Activated T-helper 1 cell treated with Interleukin-2 at 50 U/mL for 16 hours (primary cell): Measurements from ENCODE around the gene BHLHE40.

Experiments used
- DNase-seq: peaks from one replicate; pipeline ENCODE4 v3.0.0-alpha.2; 2020; ENCODE audit warnings: low read depth

The BHLHE40 gene

DNA sequence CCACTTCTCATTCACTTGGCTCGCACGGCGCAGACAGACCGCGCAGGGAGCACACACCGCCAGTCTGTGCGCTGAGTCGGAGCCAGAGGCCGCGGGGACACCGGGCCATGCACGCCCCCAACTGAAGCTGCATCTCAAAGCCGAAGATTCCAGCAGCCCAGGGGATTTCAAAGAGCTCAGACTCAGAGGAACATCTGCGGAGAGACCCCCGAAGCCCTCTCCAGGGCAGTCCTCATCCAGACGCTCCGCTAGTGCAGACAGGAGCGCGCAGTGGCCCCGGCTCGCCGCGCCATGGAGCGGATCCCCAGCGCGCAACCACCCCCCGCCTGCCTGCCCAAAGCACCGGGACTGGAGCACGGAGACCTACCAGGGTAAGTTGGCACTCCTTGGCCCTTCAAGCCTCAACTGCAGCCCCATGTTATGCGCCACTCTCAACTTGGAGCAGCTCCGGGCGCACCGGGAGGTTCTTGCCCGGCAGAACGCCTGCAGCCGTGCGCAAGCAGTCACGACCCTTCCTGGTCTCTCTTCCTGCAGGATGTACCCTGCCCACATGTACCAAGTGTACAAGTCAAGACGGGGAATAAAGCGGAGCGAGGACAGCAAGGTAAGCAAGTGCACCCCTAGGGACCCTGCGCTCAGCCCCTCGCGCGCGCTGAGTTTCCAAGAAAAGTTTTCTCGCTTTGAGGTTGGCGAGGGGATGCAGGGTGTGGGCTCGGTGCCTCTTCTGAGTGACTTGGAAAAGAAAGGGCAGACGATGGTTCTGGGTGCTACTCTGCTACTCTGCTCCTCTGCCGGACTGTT, at the start of gene BHLHE40:
Gene BHLHE40 (plus strand): TSS at position 10 of the 801 bp plus-strand sequence. CDS start 282 bp downstream, at position 292.
- no peak for DNase-seq

- DNase-seq = no peak
These were observed 48.7 kb upstream of the BHLHE40 start for GRCh38 chr3:4930501-4930900.

- no peak for DNase-seq
These were observed 45.2 kb upstream of the BHLHE40 start for GRCh38 chr3:4934050-4934449.

DNA sequence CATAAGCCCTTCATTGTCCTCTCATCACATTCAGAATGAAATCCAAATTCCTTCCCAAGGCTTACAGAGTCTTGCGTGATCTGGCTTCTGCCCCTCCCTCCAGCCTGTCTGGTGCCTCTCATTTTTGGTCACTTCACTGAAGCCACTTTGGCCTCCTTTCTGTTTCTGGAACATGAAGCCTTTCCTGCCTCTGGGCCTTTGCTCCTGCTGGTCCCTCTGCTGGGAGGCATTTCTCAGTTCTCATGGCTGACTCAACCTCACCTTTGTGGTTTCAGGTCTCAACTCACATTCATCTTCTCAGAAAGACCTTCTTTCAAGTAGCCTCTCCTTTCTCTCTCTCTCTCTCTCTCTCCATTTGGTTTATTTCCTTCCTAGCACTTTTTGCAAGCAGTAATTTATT, 43.9 kb upstream of the BHLHE40 start:
- no peak for DNase-seq

DNA sequence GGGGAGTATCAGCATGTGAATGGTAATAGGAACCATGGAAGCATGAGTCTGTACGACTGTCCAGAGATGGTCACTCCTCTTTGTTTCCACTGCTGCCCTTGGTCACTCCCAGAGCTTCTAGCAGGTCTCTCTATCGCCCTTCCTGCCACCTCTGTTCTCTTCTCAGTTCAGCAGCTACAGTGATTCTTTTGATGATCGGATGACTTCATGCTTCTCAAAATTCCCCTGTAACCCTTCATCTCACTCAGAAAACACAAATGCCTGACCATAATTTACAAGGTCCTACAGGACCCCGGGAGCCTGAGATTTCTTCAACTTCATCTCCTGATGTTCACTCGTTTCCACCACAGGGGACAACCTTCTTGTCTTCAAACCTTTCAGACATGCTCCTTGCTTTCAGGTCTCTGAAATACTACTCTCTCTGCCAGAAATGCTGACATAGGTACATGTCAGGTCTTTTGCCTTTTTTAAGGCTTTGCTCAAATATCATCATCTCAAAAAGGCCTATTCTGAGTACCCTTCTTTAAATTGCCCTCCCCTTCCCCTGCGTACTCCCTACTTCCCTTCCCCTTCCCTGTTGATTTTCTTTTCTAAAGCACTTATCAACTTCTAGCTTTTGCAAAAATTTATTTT, 42.1 kb upstream of the BHLHE40 start:
- no peak for DNase-seq

- DNase-seq = no peak
These were observed 40.8 kb upstream of the BHLHE40 start for GRCh38 chr3:4938281-4938982.

- no peak for DNase-seq
These were observed 40.0 kb upstream of the BHLHE40 start for GRCh38 chr3:4939276-4939675.

GRCh38 chr3:4940985-4941384, 38.3 kb upstream of the BHLHE40 start:
- no peak for DNase-seq

DNA sequence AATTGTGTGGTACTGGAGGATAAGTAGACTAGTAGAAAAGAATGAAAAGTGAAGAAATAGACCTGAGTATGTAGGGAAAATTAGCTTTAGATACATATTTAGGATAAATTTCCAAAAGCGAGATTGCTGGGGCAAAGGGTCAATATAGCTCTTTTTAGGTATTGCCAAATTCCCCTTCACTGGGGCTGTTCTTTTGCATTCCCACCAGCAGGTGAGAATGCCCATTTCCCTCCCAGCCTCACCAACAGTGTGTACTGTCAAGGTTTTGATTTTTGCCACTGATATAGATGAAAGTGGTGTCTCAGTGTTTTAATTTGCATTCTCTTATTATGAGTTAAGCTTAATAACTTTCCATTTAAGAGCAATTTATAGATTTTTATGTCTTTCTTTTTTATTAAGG, 35.7 kb upstream of the BHLHE40 start:
- DNase-seq = no peak

GRCh38 chr3:4945324-4945723, 33.9 kb upstream of the BHLHE40 start:
- DNase-seq = no peak

DNA sequence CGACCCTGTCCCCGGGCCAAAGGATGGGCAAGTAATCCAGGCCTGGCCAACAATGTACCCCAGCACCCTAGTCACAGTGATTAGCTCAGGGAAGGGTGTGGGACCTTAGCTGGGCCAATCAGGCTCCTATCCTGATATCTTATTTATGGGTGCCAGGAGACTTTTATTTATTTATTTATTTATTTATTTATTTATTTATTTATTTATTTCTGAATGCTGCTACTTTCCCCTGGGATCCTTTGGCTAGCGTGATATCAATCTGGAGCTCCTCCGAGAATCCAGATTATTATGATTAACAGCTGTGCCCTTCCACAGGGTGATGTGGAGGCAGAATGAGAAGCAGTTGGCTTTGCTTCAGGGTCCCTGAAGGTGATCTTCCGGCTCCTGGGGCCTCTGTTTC, 32.2 kb upstream of the BHLHE40 start:
- no peak for DNase-seq

DNA sequence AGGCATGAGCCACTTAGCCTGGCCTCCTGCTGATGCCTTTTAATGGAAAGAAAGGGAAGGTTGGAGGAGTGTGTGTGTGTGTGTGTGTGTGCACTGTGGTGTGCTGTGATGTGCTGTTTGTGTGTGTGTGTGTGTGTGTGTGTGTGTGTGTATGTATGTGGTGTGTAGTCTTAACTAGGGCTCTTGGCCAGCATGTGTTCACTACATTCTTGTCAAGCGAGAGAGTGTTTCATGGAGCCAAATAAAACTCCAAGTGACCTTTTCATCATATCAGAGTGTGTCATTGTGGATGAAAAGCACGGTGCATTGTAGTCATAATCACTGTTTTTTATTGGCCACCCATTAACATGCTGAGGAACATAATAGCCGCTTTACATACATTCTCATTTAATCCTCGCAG, 30.8 kb upstream of the BHLHE40 start:
- no peak for DNase-seq

GRCh38 chr3:4949004-4949403, 30.2 kb upstream of the BHLHE40 start:
- DNase-seq = no peak

- DNase-seq = no peak
These were observed 29.6 kb upstream of the BHLHE40 start for GRCh38 chr3:4949659-4950058.

DNA sequence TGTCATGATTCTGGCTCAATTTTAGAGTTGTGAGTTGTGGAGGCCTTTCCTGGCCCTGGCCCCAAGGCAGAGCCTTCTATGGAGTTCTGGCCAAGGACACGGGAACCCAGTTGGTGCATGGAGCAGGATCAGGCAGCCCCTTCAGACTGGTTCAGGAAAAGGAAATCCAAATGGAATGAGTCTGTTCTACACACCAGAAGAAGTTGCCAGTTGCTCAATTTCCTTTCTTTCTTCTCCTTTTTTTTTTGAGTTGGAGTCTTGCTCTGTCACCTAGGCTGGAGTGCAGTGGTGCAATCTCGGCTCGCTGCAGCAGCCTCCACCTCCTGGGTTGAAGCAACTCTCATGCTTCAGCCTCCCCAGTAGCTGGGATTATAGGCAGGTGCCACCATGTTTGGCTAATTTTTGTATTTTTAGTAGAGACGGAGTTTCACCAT, 28.9 kb upstream of the BHLHE40 start:
- no peak for DNase-seq

DNA sequence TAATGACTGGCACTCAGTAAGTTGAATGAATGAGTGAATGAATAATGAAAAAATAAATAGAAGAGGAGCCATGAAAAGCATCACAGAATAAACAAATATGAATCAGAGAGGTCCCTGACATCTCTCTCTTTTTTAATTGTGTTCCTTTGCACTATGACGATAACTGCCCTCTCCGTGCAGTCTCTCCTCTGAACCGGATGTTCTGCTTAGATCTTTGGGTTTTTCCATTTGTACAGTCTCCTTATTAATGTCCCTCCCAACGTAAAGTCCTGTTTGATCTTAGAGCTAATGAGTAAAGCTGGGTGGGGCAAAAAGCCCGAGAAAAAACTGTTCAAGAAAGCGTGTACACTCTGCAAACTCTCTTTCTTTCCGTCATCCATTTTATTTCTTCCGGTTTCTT, 28.3 kb upstream of the BHLHE40 start:
- no peak for DNase-seq

DNA sequence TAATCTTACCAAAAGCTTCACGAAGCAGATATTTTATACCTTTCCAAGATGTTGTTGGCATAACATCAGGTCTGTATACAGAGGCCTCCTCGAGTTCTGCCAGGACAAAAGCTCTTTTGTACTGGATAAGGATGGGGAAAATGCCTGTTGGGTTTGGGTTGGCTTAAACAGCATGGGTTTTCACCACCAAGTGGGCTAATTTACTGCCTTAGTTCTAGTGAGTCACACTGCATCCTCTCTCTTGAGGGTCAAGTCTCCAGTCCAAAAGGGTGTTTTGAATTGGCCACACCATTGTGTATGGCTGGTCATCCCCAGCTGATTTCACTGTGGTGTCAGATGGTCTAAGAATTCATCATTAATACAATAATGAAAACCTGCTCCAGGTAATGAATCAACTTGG, 26.1 kb upstream of the BHLHE40 start:
- no peak for DNase-seq

DNA sequence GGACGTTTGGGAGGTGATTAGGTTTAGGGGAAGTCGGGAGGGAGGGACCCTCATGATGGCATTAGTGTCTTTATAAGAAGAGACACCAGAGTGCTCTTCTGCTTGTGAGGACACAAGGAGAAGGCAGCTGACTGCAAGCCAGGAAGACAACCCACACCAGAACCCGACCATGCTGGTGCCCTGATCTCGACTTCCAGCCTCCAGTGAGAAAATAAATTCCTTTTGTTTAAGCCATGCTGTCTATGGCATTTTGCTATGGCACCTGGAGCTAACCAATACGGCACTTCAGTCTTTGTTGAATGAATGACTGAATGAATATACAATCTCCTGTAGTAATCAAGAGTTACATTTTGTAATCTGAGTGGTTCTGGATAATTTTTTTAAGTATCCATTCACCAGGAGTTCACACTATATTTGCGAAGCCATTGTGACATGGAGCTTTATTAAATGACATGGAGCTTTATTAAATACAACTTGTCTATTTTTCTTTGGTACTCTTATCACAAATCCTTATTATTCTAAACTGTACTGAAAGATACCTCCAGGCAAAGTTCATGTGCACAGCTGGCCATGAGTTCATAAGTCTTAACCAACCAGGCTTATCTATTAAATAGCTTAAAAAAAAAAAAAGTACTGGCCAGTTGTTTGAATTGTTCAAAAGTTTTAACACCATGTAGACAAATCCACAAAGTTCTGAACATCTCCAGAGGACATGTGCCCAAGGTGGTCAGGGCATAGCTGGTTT, 24.8 kb upstream of the BHLHE40 start:
- no peak for DNase-seq

- no peak for DNase-seq
These were observed 23.1 kb upstream of the BHLHE40 start for GRCh38 chr3:4956099-4956498.

DNA sequence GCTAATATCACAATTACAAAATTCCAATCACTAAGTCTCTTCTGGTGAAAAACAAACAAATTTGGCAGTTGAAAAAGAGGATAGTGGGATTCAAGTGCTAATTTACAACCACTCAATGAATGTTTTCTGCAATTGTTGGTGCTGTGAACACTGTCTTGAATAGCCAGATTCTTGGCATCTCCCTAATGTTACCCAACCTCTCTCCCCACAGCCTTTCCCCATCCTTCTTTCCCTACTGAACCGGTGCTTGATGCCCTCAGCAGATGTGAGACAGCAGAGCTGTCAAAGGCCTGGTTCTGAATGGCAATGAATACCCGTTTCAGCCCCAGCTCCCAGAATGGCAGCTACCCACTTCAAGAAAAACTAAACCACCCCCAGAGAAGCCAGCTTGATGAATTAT, 22.5 kb upstream of the BHLHE40 start:
- DNase-seq = no peak

DNA sequence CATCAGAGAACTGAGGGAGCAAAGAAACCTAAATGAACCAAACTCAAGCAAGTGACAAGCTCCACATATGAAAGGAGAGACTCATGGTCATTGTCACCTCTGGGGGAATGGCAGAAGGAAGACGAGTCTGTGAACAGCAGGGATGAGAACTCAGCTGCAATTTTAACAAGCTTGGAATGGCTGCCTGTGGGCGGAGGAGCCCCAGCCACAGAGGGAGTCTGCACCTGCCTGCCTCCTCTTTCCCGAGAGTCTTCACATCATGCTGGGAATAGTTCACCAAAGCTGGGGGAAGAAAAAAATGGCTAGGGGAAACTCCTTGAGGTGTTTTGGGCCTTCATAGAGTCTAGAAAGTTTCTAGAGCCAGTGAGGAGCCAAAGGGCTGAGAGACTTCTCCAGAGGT, 21.3 kb upstream of the BHLHE40 start:
- DNase-seq = no peak

DNA sequence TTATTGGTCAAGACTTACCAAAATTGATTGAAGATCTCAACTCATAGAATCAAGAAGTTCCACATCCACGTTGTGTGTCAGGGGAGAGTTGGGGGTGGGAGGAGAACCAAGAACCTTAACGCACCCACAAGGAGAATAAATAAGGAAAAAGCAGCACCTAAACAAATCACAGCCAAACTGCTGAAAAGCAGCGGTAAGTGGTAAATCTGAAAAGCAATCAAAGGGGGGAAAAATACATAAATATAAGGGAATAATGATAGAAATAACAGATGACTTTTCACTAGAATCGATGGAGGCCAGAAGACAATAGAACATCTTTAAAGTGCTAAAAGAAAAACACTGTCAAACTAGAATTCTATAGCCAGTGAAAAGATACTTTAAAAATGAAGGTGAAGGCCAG, 20.1 kb upstream of the BHLHE40 start:
- no peak for DNase-seq
